ENCODE measurements around the gene ASGR1.
A peak's percentile ranks its signal among the peaks of the same experiment; 100 is the strongest.

Gene ASGR1

GRCh38 chr17:7216242-7217112 is 37.3 kb upstream of the ASGR1 start:
- no peak for DNase-seq (ENCODE audit: low read depth)

- no peak for DNase-seq (ENCODE audit: low read depth)
These were observed 36.5 kb upstream of the ASGR1 start for GRCh38 chr17:7215652-7216180.

DNA sequence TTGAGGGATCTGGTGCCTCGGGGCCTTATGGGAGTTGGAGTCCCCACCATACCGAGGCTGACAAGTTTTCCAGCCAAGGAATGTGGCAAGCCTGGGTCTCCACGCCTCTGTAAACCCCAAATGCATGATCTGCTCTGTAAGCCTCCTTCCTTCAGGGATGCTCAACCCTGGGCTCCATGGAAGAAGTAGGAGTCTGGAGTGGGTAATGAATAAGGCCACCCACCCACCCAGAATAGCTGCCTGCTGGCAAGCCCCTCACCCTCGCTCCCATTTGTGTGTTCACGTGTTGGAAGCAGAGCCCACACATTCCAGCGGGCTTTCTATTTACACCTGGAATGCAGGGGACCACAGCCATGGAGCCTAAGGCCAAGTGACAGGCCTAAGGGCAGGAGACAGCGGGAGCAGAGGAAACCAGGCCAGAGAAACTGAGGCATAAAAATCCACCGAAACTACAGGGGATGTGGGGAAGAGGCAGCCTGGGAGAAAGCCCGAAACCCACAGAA is 36.0 kb upstream of the ASGR1 start:
- no peak for DNase-seq (ENCODE audit: low read depth)

DNA sequence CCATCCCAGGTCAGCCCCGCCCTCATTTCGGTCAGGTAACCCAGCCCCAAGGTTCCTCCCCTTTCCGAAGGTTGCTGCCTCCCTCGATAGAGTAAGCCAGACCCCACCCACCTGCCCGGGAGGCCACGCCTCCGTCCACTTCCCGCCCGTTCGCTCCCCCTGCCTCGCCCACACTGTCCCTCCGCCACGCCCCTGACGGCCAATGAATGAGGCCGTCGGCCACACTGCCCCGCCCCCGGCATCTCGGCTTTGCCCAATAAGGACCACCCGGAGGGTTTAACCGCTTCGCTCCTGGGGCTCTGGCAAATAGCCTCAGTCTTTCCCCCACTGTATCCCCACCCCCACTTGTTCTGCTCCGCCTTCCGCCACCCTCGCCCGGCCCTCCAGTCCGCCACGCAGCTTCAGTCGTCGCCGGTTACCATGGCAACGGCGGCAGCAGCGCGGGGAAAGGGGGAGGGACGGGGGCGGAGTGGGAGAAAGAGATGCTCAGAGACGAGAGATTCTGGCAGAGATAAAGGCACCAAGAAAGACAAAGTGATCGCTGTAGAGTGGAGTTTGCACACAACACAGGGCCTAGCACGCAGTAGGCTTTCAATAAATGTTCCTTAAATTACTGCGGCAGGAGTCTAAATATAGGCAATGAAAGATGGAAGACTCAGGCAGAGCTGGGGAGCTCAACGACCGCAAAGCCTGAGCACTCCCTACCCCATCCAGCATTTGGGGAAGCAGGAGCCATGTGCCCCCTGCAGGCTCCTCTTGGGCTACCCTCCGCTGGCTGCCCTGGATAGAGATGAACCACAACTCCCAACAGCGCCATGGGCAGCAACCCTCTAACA is 35.3 kb upstream of the ASGR1 start:
- peak; percentile 89 for DNase-seq (ENCODE audit: low read depth)

GRCh38 chr17:7213895-7214299 is 34.7 kb upstream of the ASGR1 start:
- no peak for DNase-seq (ENCODE audit: low read depth)

- DNase-seq (ENCODE audit: low read depth) = no peak
These were observed 32.5 kb upstream of the ASGR1 start for GRCh38 chr17:7211491-7212273.

DNA sequence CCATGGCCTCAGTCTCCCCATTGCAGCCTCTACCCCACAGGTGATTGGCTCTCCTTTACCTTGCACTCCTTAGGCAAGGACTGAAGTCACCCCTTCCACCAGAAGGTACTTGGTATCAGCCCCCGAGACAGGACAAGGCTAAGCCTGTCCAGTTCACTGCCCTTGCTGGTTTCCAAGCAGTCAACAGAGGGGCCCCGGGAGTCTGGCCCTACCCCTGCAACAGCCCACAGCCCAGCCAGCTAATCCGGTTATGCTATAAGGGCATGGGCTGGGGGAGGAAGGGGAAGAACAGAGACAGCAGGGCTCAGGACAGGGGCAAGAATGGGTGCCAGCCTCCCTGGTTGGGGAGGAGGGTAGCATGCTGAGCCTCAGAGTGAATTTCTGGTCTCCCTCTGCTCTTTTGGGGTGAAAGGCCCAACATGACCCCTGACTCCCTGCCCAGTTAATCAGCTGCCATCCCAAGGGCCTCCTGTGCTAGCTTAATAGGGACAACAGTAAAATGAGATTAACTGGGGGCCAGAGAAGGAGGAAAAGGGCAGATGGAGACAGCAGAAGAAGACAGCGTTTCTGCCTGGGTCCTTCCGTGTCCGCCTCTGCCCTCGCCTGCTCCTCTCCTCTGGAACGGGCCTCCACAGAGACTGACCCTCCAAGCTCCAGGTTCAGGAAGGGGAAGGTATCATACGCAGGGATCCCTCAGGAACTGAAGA is 29.7 kb upstream of the ASGR1 start:
- DNase-seq (ENCODE audit: low read depth) = no peak

DNA sequence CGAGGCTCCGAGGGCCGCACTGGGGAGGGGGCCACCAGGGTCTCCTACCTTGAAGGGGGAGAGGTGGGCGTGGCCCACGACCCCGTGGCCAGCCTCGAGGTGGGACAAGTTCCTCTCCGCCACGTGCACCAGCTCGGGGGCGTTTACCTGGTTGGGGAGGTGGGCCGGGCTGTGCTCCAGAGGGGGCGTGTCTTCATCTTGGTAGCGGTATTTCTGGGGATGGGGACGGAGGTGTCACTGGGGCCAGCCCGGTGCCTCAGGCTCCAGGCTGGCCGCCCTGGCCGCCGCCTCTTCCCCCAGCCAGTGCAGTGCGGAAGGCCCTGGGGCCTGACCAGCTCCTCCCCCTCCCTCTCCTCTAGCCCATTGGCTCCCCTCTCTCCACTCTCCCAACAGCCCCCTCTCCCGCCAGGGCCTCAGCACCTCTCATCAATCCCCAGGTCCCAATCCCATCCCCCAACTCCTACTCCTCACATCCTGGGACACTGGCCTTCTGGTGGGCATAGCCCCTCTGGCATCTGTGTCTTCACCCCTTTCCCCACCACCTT is 28.9 kb upstream of the ASGR1 start:
- no peak for DNase-seq (ENCODE audit: low read depth)

DNA sequence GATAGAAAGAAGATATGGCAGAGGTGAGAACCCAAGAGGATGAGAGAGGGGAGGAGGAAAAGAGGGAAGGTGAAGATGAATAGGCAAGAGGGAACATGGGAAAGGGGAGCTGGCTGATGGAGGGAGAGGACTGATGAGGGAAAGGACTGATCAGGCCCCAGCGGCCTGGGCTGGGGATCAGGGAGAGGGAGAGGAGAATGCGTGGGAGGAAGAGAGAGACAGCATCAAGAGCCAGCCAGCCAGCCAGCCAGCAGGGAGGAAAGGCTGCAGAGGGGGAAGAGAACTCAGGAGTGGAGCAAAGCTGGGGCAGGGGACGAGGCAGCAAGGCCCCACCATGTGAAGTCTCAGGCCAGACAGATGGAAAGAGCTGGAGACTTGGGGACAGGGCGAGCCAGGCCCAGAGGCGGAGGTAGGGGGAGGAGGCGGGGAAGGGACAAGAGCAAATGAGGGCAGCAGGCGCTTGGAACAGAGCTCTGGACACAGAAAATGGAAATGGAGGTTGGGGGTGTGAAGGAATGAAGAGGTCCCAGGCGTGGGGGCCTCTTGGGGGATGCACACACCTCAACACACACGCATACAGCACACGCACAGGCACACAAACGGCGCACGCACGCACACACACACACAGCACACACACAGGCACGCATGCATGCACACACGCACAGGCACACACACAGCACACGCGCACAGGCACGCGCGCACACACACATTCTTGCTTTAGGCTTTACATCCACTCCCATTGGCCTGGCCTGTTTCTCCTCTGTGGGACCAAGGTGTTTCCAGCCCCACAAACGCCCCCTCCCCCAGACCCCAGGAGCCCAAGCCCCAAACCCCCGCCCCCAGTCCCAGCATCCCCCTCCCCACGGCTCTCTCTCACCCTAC is 28.2 kb upstream of the ASGR1 start:
- no peak for DNase-seq (ENCODE audit: low read depth)

DNA sequence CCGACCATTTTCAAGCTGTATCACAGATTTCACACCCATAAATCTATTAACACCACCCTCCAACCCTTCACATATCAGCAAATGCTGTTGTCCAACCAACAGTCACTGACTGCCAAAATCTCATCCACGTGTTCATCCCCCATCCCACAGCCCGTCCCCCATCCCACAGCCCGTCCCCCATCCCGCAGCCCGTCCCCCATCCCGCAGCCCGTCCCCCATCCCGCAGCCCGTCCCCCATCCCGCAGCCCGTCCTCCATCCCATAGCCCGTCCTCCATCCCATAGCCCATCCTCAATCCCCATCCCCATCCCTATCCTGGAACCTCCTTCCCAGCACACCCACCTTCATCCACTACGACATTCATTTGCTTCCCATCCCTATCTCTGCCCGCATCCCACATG is 26.4 kb upstream of the ASGR1 start:
- no peak for DNase-seq (ENCODE audit: low read depth)

- no peak for DNase-seq (ENCODE audit: low read depth)
These were observed 25.8 kb upstream of the ASGR1 start for GRCh38 chr17:7204828-7205461.

DNA sequence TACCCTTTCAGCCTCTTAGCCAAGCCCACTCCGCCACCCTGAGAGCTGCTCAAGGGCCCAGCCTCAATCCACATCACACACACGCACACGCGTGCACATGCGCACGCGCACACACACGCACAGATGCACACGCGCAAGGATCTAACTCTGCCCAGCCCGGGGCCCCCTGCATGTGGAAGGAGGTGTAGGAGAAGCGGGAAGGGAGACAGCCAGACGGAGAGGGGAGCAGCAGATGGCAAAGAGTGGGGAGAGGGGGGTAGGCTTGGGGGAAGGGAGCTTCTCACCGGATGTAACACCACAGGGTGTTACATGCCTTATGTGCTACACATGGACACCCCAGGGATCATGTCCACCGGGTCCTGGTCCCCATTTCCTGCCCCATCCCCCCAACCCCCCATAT is 25.2 kb upstream of the ASGR1 start:
- no peak for DNase-seq (ENCODE audit: low read depth)

- DNase-seq (ENCODE audit: low read depth) = no peak
These were observed 24.2 kb upstream of the ASGR1 start for GRCh38 chr17:7203391-7203790.

- no peak for DNase-seq (ENCODE audit: low read depth)
These were observed 17.7 kb upstream of the ASGR1 start for GRCh38 chr17:7196651-7197401.

DNA sequence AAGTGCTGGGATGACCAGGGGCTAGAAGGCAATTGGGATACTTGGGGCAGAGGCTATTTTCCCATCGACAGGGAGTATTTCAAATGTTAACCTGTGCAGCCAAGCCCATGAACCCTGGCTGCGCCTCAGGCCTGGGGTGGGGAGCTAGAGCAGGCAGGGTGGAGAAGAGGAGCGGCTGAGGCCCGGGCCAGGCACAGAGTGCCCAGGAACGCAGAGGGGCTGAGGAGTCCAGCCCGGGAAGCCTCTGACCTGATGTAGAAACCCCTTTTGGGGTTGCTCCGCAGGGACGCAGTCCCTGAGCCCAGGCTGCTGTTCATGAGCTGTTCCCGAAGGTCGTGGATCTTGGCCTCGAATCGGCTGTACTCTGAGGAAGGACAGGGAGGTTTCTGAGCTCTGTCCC is 16.8 kb upstream of the ASGR1 start:
- no peak for DNase-seq (ENCODE audit: low read depth)

GRCh38 chr17:7192271-7192937 is 13.2 kb upstream of the ASGR1 start:
- DNase-seq (ENCODE audit: low read depth) = no peak

GRCh38 chr17:7191571-7192270 is 12.6 kb upstream of the ASGR1 start:
- no peak for DNase-seq (ENCODE audit: low read depth)

DNA sequence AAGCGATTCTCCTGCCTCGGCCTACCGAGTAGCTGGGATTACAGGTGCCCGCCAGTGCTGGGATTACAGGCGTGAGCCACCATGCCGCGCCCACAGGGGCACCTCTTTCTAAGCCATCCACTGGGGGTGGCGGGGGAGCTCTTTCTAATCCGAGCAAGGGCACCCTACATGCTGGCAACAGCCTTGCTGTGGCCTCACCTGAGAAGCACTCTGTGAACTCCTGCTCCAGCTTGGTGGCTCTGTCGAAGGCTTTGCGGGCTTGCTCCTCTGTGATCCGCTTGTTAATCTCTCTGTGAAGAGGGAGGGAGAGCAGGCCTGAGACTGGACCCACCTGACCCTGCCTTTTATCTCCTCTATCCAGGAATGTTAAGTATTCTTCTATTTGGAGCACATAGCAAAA is 11.9 kb upstream of the ASGR1 start:
- no peak for DNase-seq (ENCODE audit: low read depth)

Data from HS-5 (cell line).